ENCODE results near the gene C19orf38.

- TF ChIP-seq, protein P1, sequence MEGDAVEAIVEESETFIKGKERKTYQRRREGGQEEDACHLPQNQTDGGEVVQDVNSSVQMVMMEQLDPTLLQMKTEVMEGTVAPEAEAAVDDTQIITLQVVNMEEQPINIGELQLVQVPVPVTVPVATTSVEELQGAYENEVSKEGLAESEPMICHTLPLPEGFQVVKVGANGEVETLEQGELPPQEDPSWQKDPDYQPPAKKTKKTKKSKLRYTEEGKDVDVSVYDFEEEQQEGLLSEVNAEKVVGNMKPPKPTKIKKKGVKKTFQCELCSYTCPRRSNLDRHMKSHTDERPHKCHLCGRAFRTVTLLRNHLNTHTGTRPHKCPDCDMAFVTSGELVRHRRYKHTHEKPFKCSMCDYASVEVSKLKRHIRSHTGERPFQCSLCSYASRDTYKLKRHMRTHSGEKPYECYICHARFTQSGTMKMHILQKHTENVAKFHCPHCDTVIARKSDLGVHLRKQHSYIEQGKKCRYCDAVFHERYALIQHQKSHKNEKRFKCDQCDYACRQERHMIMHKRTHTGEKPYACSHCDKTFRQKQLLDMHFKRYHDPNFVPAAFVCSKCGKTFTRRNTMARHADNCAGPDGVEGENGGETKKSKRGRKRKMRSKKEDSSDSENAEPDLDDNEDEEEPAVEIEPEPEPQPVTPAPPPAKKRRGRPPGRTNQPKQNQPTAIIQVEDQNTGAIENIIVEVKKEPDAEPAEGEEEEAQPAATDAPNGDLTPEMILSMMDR (conservative IDR thresholded peaks at IDR 0.05; ENCODE audit: low read depth, low read length): no peak
- TF ChIP-seq CEBPB (IDR thresholded peaks at IDR 0.05; ENCODE audit: low read depth, low read length) (no peak), RAD21 (IDR thresholded peaks at IDR 0.05; ENCODE audit: low read length) (no peak), SMC3 (IDR thresholded peaks at IDR 0.05; ENCODE audit: low read depth, low read length) (no peak), POLR2A (IDR thresholded peaks at IDR 0.05; ENCODE audit: low read depth, low read length) (no peak), MXI1 (IDR thresholded peaks at IDR 0.05; ENCODE audit: borderline replicate concordance, low read depth, low read length) (no peak), CHD1 (IDR thresholded peaks at IDR 0.05; ENCODE audit: low read depth, low read length) (no peak), MAZ (IDR thresholded peaks at IDR 0.05; ENCODE audit: borderline replicate concordance, low read depth, low read length) (no peak)
- TF ChIP-seq, protein P2, sequence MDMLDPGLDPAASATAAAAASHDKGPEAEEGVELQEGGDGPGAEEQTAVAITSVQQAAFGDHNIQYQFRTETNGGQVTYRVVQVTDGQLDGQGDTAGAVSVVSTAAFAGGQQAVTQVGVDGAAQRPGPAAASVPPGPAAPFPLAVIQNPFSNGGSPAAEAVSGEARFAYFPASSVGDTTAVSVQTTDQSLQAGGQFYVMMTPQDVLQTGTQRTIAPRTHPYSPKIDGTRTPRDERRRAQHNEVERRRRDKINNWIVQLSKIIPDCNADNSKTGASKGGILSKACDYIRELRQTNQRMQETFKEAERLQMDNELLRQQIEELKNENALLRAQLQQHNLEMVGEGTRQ (IDR thresholded peaks at IDR 0.05; ENCODE audit: low read depth, low read length): no peak
Observed at GRCh38 chr19:10809651-10810285, 38.4 kb upstream of the C19orf38 start.

All from IMR-90 (cell line).